MCF 10A (cell line): Measurements from ENCODE around the gene MTERF2. TPM values are rescaled to one million over a fixed set of nuclear protein-coding genes. Genes with fewer than 3 reads are reported as not detected.

Source experiments
- BruUV-seq: library from RNA; stranded (reverse); fragments of 400-500 nt; replicated peaks from 2 replicates; lab custom pipeline; 2021; lab: Mats Ljungman, UMichigan
- CTCF ChIA-PET: fragments of 300-600 bp; sonication (Branson Sonifier 250); formaldehyde crosslinking; extraction: SDS; loops from one replicate; lab custom pipeline; 2021; ENCODE audit warnings: antibody characterized with exemption, inconsistent platforms; lab: Yijun Ruan, JAX
- POLR2A ChIA-PET: fragments of 300-600, 350-650 bp; sonication (Branson Sonifier 250); formaldehyde crosslinking; extraction: SDS; loops from one replicate; lab custom pipeline; 2020; ENCODE audit warnings: antibody characterized with exemption, inconsistent platforms; lab: Yijun Ruan, JAX
- DNase-seq: peaks from one replicate; pipeline ENCODE4 v3.0.0-alpha.2; 2018; ENCODE audit not compliant: unreplicated experiment
- H3K27ac Mint-ChIP-seq: one replicate; pipeline ENCODE4 v1.8.0; 2022; ENCODE audit warnings: mild to moderate bottlenecking, low read depth, mixed read lengths; ENCODE audit not compliant: unreplicated experiment
- H3K27me3 Mint-ChIP-seq: one replicate; pipeline ENCODE4 v1.8.0; 2022; ENCODE audit warnings: mixed read lengths; ENCODE audit not compliant: insufficient read depth, unreplicated experiment
- H3K36me3 Mint-ChIP-seq: one replicate; pipeline ENCODE4 v1.8.0; 2022; ENCODE audit warnings: mild to moderate bottlenecking, moderate library complexity, mixed read lengths; ENCODE audit not compliant: insufficient read depth, unreplicated experiment
- H3K4me1 Mint-ChIP-seq: one replicate; pipeline ENCODE4 v1.8.0; 2022; ENCODE audit warnings: mixed read lengths; ENCODE audit not compliant: insufficient read depth, unreplicated experiment
- H3K4me3 Mint-ChIP-seq: one replicate; pipeline ENCODE4 v1.8.0; 2022; ENCODE audit warnings: mild to moderate bottlenecking, moderate library complexity, mixed read lengths; ENCODE audit not compliant: unreplicated experiment
- H3K9me3 Mint-ChIP-seq: one replicate; pipeline ENCODE4 v1.8.0; 2022; ENCODE audit warnings: mixed read lengths; ENCODE audit not compliant: unreplicated experiment
- intact Hi-C: fragments of 100-400 bp; cut with micrococcal nuclease; formaldehyde crosslinking; loops from 2 replicates; pipeline ENCODE4 v1.14.1; 2022
- total RNA-seq: library from RNA; stranded (reverse); gene quantifications from 2 replicates; pipeline ENCODE4 v1.2.3, GENCODE V29; 2022
- TF ChIP-seq, protein P1 (sequence below): fragments of 200-600 bp; IDR thresholded peaks from one replicate; pipeline ENCODE4 v1.8.0; 2022; ENCODE audit warnings: antibody characterized with exemption, mild to moderate bottlenecking; ENCODE audit not compliant: unreplicated experiment

Gene MTERF2
- total RNA-seq, 1 experiment from 2014 or later = 9.3 TPM

DNA sequence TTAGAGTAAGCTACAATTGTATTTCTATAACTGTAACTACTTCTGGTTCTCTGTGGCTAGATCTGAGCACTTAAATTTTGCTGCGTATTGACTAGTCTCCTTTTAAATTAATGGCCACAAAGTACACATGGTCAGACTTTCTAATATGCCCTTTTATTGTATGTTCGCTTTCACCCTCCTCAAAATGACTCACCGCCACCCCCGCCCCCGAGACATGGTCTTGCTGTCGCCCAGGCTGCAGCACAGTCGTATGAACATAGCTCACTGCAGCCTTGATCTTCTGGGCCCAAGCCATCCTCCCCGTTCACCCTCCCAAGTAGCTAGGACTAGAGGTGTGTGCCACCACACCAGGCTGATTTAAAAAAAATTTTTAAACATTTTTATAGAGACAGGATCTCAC is 11.8 kb downstream of the MTERF2 start:
- Mint-ChIP-seq H3K27ac (no peak overlapping the region), H3K36me3 (peaks cover 23% of the 10 kb centered on the region)
- CTCF ChIA-PET = no interaction called here

DNA sequence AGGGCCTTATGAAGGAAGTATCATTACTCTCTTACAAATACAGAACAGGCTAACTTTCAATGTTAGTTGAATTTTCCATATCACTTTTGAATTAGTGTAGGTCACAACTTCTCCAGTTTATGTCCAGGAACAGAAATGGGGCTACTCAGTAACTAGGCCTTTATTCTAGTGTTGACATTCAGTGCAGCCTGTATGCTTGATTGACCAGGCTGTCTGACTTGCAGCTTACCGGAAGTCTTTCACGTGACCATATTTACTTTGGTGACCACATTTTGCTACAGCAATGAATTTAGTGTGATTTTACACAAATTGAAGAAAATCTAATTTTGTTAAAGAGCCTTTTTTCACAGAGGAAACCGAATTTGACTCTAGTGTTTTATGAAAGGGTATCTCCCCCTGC is 12.4 kb downstream of the MTERF2 start:
- no peak overlapping the region for H3K27ac Mint-ChIP-seq
- no peak for DNase-seq
- BruUV-seq = no TSS peak
- CTCF ChIA-PET = no interaction called here
- peaks cover 23% of the 10 kb centered on the region for H3K36me3 Mint-ChIP-seq
- TF ChIP-seq, protein P1, sequence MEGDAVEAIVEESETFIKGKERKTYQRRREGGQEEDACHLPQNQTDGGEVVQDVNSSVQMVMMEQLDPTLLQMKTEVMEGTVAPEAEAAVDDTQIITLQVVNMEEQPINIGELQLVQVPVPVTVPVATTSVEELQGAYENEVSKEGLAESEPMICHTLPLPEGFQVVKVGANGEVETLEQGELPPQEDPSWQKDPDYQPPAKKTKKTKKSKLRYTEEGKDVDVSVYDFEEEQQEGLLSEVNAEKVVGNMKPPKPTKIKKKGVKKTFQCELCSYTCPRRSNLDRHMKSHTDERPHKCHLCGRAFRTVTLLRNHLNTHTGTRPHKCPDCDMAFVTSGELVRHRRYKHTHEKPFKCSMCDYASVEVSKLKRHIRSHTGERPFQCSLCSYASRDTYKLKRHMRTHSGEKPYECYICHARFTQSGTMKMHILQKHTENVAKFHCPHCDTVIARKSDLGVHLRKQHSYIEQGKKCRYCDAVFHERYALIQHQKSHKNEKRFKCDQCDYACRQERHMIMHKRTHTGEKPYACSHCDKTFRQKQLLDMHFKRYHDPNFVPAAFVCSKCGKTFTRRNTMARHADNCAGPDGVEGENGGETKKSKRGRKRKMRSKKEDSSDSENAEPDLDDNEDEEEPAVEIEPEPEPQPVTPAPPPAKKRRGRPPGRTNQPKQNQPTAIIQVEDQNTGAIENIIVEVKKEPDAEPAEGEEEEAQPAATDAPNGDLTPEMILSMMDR = no peak
- POLR2A ChIA-PET = interaction anchor here (1.1 kb wide), 1 partner anchor 14 kb away, joined by 3 read pairs; no protein-coding TSS in a partner anchor
- H3K4me1 Mint-ChIP-seq = peaks cover 20% of the 10 kb centered on the region
- no peaks in the 10 kb centered on the region for H3K9me3 Mint-ChIP-seq
- H3K4me3 Mint-ChIP-seq = no peak overlapping the region
- intact Hi-C loops = no loop called here
- no peaks in the 10 kb centered on the region for H3K27me3 Mint-ChIP-seq

More for the DNA sequence above, 11.8 kb downstream of the MTERF2 start:
- BruUV-seq = no TSS peak
- H3K4me1 Mint-ChIP-seq = peaks cover 20% of the 10 kb centered on the region
- no peak overlapping the region for H3K4me3 Mint-ChIP-seq
- POLR2A ChIA-PET = interaction anchor here (1.1 kb wide), 1 partner anchor 14 kb away, joined by 3 read pairs; no protein-coding TSS in a partner anchor
- DNase-seq = no peak
- no peaks in the 10 kb centered on the region for H3K27me3 Mint-ChIP-seq
- TF ChIP-seq, protein P1 = no peak
- H3K9me3 Mint-ChIP-seq = no peaks in the 10 kb centered on the region
- intact Hi-C loops = no loop called here

DNA sequence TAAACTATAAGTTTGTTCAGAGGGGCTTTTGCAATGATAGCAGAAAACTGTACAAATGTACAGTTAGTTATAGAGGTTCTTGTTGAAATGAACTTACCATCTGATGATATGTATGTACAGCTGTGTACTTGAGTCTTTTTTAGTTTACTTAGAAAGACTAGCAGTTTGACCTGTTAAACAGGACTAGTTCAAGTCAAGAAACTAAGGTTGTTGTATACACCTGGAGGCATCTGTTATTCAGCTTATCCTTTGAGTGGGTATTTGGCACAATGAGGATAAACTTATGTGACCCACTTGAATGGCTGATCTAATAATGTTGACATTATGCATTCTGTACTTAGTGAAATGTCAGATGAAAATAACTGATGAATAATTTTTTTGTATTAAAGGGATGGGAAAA is 13.4 kb downstream of the MTERF2 start:
- Mint-ChIP-seq H3K27ac (no peak overlapping the region), H3K36me3 (peaks cover 33% of the 10 kb centered on the region), H3K27me3 (no peaks in the 10 kb centered on the region), H3K9me3 (no peaks in the 10 kb centered on the region), H3K4me3 (no peak overlapping the region), H3K4me1 (peaks cover 20% of the 10 kb centered on the region)
- no TSS peak for BruUV-seq
- DNase-seq = no peak
- ChIA-PET CTCF (no interaction called here), POLR2A (no interaction called here)
- intact Hi-C loops = no loop called here
- TF ChIP-seq, protein P1 = no peak

DNA sequence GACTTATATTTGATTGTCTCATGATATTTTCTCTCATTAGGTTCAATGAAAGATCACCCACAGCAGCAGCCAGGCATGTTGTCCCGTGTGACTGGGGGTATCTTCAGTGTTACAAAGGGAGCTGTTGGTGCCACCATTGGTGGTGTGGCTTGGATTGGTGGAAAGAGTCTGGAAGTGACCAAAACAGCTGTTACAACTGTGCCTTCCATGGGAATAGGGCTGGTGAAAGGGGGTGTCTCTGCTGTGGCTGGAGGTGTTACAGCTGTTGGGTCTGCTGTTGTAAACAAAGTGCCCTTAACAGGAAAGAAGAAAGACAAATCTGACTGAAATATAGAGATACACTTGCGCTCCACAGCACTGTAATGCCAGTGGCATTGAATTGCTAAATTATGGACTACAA is 15.9 kb downstream of the MTERF2 start:
- H3K27me3 Mint-ChIP-seq = no peaks in the 10 kb centered on the region
- H3K36me3 Mint-ChIP-seq = peaks cover 53% of the 10 kb centered on the region
- intact Hi-C loops = no loop called here
- TF ChIP-seq, protein P1 = no peak
- no peak overlapping the region for H3K4me3 Mint-ChIP-seq
- H3K27ac Mint-ChIP-seq = no peak overlapping the region
- no peak for DNase-seq
- BruUV-seq = no TSS peak
- peaks cover 8% of the 10 kb centered on the region for H3K4me1 Mint-ChIP-seq
- CTCF ChIA-PET = no interaction called here
- POLR2A ChIA-PET = interaction anchor here (1.0 to 3.8 kb wide), 3 partner anchors 12 to 16 kb away, joined by 3 to 13 read pairs (median 4); partner anchors contain the start of gene MTERF2
- H3K9me3 Mint-ChIP-seq = no peaks in the 10 kb centered on the region
